Measurements from ENCODE around the gene NIPAL4.
A peak's percentile ranks its signal among the peaks of the same experiment; 100 is the strongest.
"Not testable (repeated sequence)": the region's sequence is repeated elsewhere in the genome, so short reads cannot be mapped to it uniquely, and the experiment has no call there.

Gene NIPAL4

DNA sequence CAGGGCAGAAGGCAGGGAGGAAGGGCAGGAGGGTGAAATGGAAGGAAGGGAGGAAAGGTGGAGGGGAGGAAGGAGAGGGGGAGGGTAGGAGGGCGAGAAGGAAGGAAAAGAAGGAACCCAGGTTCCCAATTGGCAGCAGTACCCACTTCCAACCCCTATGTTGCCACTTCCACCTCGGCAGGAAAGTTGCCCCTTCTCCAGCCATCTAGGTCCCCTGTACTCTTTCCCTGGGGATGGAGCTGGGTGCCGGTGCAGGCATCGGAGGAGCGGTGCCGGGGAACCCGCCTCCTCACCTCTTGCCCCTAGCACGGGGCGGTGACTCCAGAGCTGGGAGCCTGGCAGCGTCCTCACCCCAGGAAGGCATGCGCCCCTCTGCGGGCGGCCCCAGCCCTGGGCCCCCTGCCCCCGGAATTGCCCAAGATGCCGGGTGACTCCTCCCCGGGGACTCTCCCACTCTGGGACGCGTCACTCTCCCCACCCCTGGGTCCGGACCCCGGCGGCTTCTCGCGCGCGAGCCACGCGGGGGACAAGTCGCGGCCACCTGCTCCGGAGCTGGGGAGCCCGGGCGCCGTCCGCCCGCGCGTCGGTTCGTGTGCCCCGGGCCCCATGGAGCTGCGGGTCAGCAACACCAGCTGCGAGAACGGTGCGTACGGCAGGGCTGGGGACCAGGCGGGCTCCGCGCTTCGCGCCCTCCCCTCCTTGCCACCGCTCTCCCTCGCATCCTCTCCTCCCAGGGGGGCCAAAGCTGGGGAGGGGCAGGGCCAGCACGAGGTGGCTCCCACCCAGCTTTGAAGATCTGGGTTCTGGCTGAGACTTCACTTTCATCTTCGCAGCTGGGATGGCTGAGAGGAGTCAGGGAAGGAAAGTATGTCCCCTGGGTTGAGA, at the start of gene NIPAL4:
NIPAL4 (plus strand) TSS at position 499 of the 885 bp plus-strand sequence; CDS start at position 607, 108 bp downstream.
- DNase-seq: peak; percentile 5

DNA sequence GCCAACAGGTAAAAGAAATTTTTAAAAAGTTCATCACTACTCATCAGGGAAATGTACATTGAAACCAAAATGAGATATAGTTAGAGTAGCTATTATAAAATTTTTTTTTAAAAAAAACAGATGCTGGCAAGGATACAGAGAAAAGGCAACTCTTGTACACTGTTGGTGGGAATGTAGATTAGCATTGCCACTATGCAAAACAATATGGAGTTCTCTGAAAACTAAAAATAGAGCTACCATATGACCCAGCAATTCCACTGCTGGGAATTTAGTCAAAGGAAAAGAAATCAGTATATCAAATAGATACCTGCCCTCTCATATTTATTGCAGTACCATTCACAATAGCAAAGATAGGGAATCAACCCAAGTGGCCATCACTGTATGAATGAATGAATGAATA, 44.2 kb upstream of the NIPAL4 start:
- DNase-seq: no peak

- DNase-seq: not testable (repeated sequence)
These were observed 40.5 kb upstream of the NIPAL4 start for GRCh38 chr5:157419521-157419920.

GRCh38 chr5:157429920-157430319, 30.1 kb upstream of the NIPAL4 start:
- DNase-seq: not testable (repeated sequence)

- peak; percentile 6 for DNase-seq
These were observed 28.3 kb upstream of the NIPAL4 start for GRCh38 chr5:157431544-157432200.

DNA sequence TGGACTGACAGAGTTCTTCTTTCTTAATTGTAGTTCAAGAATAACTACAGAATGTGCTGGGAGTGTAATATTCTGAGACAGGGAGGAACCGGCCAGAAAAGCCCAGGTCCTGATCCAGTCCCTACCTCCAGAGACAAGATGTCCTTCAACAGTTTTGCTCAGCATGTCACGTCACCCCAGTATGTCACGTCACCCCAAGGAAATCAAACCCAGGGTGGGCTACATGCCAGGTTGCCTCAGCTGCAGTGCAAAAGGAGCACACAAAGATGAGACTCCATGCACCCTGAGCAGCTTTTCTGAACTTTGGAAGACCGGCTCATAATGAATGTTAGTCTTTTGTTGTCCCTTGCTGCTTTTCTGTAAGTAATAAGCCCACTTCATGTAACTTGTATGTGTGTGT, 25.9 kb upstream of the NIPAL4 start:
- DNase-seq: no peak

- DNase-seq: no peak
These were observed 16.9 kb upstream of the NIPAL4 start for GRCh38 chr5:157443041-157443549.

GRCh38 chr5:157444224-157444623, 15.8 kb upstream of the NIPAL4 start:
- DNase-seq: no peak

DNA sequence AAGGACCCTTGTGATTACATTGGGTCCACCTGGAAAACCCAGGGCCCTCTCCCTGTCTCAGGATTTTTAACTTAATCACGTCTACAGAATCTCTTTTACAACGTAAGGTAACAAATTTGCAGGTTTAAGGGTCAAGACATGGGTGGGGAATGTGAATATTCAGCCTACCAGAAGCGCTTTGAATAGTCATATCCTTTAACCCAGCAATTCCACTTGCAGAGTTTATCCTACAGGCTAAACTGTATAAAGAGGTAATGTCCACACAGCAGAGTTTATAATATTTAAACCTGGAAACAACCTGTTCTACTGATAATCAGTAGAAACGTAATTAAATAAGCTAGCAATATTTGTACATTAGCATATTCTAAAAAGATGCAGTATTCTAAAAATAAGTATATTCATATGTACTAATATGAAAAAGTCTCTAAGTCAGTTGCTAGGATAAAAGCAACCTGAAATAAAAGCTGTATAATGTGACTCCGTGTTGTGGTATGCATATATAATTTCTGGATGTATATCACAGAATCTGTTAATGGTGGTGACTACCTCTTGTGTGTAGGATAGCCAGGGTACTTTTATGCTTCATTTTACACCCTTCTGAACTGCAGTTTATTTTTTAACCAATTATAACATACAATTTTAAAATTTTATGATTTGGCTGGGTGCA, 14.1 kb upstream of the NIPAL4 start:
- no peak for DNase-seq

DNA sequence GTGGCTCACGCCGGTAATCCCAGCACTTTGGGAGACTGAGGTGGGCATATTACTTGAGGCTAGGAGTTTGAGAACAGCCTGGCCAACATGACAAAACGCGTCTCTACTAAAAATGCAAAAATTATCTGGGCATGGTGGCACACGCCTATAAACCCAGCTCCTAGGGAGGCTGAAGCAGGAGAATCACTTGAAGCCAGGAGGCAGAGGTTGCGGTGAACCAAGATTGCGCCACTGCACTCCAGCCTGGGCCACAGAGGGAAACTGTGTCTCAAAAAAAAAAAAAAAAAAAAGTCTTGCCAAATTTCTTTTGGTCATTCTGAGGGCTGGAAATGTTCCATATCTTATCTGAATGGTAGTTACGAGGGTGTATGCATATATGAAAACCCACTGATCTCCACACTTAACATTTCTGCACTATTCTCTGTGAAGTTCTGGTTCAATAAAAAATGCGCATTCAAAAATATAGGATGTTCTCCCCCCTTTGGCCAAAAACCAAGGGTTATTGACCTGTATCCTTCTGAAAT, 13.5 kb upstream of the NIPAL4 start:
- DNase-seq: no peak

GRCh38 chr5:157447201-157447637, 12.8 kb upstream of the NIPAL4 start:
- DNase-seq: no peak

DNA sequence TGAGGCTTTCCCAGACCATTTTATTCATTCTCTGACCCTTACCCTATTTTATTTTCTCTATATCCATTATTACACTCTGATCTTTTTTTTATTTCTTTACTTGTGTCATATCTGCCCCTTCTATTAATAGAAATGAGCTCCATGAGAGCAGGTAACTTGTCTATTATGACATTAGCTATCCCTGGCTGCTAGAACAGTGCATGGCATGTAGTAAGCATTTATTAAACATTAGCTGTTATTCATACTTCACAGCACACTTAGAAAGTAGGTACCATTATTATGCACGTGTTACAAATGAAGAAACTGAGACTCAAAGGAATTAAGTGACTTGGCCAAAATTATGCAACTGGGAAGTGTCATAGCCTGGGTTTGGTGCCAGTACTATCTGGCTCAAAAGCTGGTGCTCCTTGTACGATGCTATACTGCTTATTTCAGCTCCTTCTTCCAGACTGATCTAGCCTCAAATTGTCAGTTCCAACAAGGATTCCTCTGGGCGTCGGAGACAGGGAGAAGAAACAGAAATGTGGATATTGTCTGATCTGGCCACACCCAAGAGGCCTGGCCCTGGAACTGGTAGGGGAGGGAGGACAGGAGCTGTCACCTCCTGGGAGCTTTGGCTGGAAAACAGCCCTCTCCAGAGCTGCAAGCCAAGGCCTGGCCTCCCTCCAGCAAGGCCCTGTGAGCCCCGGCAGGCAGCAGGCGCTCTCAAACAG, 10.8 kb upstream of the NIPAL4 start:
- no peak for DNase-seq

DNA sequence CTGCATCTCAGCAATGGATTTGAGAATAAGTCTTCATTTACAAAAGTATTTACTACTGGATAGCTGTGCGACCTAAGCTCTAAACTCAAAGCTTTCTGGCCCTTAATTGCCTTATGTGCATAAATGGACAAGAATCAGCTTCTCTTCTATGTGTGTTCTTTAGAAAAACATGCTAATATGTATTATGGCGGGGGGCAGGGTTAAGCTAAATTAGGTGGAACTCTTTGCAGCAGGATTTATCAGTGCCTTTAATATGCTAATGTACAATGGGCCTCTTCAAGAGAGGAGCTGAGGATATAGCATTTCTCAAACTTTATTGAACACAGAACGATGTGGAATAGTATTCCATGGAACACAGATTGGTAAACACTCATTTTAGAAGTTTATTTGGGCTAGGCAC, 10.0 kb upstream of the NIPAL4 start:
- no peak for DNase-seq

GRCh38 chr5:157451806-157452205, 8.2 kb upstream of the NIPAL4 start:
- DNase-seq: no peak

DNA sequence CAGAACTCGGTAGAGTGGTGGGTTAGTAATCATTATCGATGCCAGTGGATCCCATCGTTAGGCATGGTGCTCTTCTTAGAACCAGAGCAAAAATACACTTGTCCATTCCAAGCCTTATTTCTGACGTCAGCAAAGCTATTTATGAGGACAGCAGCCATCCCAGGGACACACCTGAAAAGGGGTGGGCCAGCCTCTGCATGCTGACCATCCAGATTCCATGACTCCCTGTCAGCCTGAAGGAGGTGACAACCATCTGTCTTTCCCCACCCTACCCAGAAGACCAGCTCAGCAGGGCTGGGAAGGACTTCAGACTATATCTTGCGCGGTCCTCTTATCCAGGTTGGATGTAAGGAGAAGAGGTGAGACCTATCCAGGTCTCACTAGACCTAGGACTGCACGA, 5.7 kb upstream of the NIPAL4 start:
- DNase-seq: no peak

GRCh38 chr5:157455057-157455456, 5.0 kb upstream of the NIPAL4 start:
- DNase-seq: no peak

DNA sequence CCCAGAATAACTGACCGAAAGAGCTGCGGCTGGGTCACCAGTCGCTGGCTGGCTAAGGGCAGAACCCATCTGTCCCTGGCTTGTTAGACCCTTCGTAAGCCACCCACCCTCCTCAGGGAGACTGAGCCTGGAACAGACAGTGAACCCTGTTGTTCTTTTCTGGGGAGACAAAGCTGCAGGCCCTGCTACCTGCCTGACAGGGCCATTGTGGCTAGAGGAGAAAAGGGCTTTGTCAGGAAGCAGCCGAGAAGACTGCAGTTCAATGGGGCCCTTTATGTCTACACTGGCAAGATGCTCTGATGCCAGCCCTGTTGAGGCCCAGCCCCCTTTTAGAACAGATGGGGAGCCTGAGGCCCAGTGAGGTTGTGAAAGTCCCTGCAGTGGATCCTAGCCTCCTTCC, 3.7 kb upstream of the NIPAL4 start:
- no peak for DNase-seq

DNA sequence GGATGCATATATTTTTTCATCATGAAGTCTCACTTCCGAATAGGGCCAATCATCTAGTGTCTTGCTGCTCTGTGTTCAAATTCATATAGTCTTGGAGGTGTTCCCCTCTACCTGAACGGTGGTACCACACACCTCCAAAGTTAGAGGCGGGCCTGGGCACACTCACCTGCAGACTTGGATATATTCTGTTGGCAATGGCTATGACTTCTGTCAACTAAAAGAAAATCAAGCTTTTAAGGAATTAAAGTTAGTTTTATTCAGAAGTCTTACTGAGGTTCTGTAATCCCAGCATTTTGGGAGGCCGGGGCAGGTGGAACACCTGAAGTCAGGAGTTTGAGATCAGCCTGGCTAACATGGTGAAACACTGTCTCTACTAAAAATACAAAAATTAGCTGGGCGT, 2.6 kb upstream of the NIPAL4 start:
- DNase-seq: no peak

GRCh38 chr5:157458835-157459234, 1.2 kb upstream of the NIPAL4 start:
- no peak for DNase-seq

- no peak for DNase-seq
These were observed 1.1 kb downstream of the NIPAL4 start for GRCh38 chr5:157460921-157461792.

DNA sequence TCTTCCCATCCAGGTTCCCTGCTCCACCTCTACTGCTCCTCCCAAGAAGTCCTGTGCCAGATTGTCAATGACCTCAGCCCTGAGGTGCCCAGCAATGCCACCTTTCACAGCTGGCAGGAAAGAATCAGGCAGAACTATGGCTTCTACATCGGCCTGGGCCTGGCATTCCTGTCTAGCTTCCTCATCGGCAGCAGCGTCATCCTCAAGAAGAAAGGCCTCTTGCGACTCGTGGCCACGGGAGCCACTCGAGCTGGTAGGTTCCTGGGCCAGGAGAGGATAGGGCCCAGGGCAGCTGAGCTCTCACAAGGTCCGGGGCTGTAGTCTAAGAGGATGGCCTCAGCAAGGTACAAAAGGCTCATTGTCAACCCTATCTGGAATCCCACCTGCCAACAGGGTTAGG, 3.1 kb downstream of the NIPAL4 start:
- no peak for DNase-seq
